OCI-M2 (cell line): ENCODE results near the gene FAM3B.

ENCODE experiments used
- DNase-seq: peaks from one replicate; lab custom pipeline; 2025; ENCODE audit not compliant: unreplicated experiment; lab: John Stamatoyannopoulos, UW

The FAM3B gene

GRCh38 chr21:41367945-41368734 lies 51.5 kb downstream of the FAM3B start:
- DNase-seq, result no peak

GRCh38 chr21:41368735-41369104 lies 52.1 kb downstream of the FAM3B start:
- no peak for DNase-seq

- no peak for DNase-seq
Measured at GRCh38 chr21:41369105-41369919, 52.7 kb downstream of the FAM3B start.

- no peak for DNase-seq
Measured at GRCh38 chr21:41369920-41370839, 53.6 kb downstream of the FAM3B start.

GRCh38 chr21:41370840-41371684 lies 54.5 kb downstream of the FAM3B start:
- no peak for DNase-seq

GRCh38 chr21:41371685-41372030 lies 55.1 kb downstream of the FAM3B start:
- no peak for DNase-seq

GRCh38 chr21:41373253-41373652 lies 56.7 kb downstream of the FAM3B start:
- DNase-seq, result no peak

GRCh38 chr21:41373763-41374162 lies 57.2 kb downstream of the FAM3B start:
- no peak for DNase-seq

GRCh38 chr21:41374177-41374712 lies 57.6 kb downstream of the FAM3B start:
- DNase-seq, result no peak

- no peak for DNase-seq
Measured at GRCh38 chr21:41374867-41375533, 58.4 kb downstream of the FAM3B start.

- no peak for DNase-seq
Measured at GRCh38 chr21:41375875-41376274, 59.3 kb downstream of the FAM3B start.

- DNase-seq, result no peak
Measured at GRCh38 chr21:41377715-41378114, 61.1 kb downstream of the FAM3B start.

- no peak for DNase-seq
Measured at GRCh38 chr21:41378849-41379248, 62.2 kb downstream of the FAM3B start.

- DNase-seq, result no peak
Measured at GRCh38 chr21:41379901-41380300, 63.3 kb downstream of the FAM3B start.

- DNase-seq, result no peak
Measured at GRCh38 chr21:41381731-41382130, 65.1 kb downstream of the FAM3B start.

GRCh38 chr21:41387042-41387819 lies 70.6 kb downstream of the FAM3B start:
- DNase-seq, result no peak

GRCh38 chr21:41387824-41388223 lies 71.2 kb downstream of the FAM3B start:
- DNase-seq, result no peak

- no peak for DNase-seq
Measured at GRCh38 chr21:41388259-41388658, 71.7 kb downstream of the FAM3B start.
